ENCODE results near the gene PCLO.
"Not testable (repeated sequence)": the region's sequence is repeated elsewhere in the genome, so short reads cannot be mapped to it uniquely, and the experiment has no call there.

The PCLO gene

DNA sequence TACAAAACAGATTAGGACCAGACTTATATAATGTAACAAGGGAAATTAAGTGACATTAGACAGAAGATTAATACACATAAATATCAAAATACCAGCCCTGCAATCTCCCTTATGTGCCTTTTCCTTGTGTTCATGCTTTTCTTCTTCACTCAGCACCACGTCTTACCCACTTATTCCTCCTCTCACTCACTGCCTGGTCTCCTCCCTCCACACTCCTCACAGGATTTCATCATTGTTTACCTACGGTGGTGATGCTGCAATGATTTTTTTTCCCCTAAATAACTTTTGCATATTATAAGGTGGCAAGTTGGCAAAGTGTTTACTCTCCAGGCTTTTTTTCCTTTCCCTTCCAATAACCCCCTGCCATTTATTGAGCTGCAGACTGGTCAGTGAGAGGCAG lies 203.2 kb downstream of the PCLO start:
- no peak for DNase-seq

DNA sequence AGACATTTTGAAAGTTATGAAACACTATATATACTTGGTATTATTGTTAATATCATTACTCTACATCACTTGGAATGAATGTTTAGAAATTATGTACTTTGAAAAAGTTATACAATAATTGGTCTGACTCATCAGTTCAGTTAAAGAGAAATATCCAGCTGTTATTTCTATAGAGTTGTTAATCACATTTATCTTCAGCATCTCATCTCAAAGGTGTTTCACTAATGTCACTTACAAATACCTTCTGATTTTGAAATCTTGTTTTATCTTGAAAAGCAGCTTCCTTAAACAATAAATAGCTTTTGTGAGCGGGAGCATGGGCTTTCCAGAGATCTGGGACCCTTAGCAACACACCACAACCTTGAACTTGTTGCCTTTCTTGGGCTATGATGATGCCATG lies 205.2 kb downstream of the PCLO start:
- no peak for DNase-seq

DNA sequence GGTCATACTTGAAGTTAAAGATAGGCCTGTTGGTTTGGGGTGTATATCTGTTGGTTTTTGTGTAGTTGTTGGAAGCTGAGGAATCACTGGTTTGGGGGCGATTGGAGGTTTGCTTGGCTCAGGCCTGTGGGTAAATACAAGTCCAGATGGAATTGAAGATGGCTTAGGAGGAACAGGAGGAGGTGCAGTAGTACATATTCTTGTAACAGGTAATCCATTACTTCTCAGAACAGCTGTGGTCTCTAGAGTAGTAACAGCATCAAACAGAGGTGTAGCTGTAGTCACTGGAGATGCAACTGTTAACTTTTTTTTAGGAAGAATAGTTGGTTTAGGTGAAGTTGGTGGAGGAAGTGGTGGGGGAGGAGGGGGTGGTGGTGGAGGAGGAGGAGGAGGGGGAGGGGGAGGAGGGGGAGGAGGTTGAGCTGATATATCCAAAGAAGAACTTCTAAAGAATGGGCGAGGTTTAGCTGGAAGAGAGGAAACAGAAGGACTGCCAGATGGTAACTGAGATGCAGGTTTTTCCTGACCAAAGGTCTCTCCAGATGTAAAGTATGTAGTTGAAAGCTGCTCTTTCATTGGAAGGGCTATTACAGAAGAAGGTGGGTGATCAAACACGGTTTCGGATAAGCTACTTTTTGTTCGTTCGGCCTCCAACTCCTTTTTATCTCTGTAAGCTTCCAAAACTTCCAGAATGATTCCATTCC lies 209.2 kb downstream of the PCLO start:
- DNase-seq, result no peak

DNA sequence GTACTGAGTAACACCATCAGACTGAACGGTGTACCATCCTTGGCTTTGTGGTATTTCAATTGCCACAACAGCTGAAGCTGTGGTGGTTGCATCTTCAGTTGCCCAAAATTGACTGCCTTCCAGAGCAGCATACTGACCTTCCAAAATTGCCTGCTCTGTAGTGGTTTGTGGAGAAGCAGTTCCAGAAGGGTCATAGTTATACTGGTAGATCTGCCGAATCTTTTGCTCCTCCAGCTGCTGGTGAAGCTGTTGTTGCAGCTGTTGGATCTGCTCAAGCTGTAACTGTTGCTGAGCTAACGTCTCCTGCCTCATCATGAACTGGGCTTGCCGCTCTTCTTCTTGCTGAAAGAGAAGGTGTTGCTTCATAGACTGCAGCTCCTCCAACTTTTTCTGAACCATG lies 212.2 kb downstream of the PCLO start:
- no peak for DNase-seq

DNA sequence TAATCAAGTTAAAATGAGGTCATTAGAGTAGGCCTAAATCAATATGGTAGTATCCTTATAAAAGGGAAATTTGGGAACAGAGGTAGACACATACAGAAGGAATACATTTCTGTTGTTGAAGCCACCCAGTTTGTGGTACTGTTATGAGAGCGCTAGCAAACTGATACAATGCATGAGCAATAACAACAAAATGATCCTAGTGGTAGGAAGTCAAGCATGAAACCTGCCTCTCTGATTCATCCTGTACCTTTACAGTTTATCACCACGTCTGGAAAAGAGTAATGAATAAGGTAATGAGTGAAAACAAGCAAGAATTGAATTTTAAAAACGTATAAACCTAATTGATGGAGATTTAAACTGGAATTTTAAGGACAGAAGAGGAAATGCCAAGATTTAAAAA lies 217.2 kb downstream of the PCLO start:
- no peak for DNase-seq

DNA sequence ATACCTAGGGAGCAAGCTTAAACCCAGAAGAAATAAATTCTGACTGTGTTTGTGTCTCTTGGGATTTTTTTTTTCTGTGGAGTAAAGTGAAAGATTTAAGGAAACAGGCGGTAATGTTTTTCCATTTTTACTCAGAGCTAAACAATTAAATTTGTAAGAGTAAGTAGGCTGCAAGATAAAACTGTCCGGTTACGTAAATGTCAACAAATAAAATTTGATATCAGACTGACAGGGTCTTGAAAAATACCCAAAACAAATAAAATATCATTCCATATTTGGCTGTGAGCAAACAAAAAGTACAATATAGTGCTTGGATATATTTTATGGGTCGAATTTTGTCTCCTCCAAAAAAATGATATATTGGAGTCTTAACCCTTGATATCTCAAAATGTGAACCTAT lies 217.6 kb downstream of the PCLO start:
- DNase-seq, result no peak

DNA sequence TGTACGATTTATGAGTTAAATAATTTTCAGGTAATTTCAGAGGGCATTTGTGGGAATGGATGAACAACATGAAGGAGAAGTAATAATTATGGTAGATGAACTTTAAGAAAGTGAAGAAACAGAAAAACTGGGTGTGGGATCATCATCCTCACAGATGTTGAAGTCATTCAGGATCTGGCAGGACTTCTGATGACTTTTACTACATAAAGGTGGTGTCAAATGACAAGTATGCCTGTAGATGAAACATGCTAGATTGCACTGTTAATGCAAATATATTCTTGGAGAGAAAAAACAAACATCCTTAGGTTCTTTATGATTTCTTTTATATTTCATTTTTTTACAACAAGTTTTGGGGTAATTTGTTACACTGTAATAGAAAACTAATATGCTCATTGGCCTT lies 230.2 kb downstream of the PCLO start:
- DNase-seq, result no peak

DNA sequence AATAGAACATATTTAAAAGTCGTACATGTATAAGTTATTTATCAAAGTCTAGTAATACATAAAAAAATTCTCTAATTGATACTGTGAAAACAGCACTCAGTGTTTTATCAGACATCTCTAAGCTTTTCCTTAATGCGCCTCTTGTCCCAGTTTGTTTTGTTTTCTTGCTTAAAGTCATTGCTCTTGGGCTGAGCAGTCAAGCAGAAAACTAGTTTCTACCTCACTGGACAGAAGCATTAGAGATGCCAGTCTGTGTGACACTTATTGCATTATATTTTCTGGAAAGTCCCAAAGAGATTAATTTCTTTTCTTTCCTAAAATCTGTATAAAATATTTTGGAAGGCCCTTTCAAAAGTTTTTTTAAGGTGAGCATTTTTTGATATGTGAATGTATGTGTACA lies 236.2 kb downstream of the PCLO start:
- DNase-seq, result no peak

DNA sequence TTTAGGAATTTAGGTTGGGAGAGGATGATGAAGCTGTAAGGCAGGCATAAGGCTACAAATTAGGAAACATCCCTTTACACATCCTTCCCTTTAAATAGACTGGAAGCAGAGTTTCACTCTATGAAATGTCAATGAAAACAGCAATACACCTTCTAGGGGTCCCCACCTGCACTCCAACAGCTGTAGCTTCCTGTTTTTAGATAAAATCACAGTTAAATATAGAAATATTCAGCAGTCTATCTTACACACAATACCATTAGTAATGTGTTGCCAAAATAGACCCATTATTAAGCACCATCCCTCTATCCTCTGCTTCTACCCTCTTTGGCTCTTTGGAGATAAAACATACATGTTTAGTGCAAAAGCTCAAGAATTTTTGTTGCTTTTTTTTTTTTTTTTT lies 237.4 kb downstream of the PCLO start:
- no peak for DNase-seq

DNA sequence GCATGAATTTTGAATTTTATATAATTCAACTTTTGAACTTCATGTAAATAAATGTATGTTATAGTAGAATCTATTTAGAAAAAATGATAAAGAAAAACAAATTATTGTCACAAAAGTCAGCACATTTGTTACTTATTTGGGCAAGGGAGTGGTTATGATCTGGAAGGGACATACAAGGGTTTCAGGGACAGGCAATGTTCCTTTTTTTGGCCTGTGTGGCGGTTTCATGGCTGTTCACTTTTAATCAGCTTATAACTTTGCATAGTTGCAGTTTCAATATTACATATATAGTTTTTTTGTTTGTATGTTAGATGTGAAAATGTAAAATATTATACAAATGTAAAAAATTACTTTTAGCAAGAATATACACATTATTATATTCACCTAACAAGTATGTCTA lies 256.2 kb downstream of the PCLO start:
- DNase-seq, result no peak

DNA sequence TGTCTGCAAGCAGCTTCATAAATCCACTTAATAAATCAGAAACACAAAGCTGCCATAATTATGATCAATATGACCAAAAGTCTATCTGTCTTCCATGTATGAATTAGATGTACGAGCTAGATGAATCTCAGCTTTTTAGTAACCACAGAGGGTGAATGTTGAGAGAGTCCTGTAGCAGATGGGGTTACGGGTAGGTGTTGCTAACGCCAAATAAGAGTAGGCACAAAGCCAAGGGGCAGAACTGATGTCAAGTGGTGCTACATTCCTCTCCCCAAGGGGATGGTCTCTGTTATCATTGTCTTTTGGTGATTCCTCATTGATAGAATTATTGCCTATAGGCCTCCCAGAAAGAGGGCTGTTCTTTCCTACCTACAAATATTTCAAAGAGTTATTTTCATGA lies 257.8 kb downstream of the PCLO start:
- no peak for DNase-seq

DNA sequence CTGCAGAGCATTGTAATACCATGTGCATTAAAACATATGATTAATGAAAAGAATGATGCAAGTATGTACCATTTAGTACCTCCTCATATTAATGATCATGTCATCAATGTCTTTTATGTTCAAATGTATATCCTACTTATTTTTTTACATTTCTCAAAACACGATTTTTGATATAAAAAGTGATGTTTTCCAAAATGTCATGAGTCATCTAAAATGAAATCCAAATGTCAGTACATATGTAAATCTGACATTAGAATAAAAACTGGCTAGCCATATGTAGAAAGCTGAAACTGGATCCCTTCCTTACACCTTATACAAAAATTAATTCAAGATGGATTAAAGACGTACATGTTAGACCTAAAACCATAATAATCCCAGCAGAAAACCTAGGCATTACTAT lies 261.6 kb downstream of the PCLO start:
- DNase-seq, result not testable (repeated sequence)

DNA sequence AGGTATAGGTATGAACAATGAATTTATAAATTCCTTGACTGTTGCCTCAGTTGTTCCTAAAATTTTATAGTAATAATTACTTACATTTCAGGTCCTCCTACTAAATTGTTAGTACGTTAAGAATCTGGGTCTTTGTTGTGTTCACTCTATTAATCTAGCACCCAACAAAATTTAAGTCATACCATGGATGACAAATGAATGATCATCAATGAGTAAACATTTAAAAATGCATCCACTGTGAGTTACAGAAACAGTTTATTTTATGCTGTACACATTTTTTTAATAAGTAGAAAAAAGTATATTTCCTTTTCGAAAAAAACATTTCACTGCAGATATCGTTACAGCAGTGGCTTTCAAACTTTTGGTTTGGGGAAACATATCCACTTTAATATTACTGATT lies 265.2 kb downstream of the PCLO start:
- DNase-seq, result no peak

DNA sequence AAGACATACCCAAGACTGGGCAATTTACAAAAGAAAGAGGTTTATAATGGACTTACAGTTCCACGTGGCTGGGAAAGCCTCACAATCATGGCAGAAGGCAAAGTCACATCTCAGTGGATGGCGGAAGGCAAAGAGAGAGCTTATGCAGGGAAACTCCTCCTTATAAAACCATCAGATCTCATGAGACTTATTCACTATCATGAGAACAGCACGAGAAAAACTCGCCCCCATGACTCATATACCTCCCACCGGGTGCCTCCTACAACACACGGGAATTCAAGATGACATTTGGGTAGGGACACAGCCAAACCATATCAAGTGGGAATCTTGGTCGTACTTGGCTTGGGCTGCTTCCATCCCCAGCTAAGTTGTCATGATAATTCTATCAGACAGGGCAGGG lies 268.3 kb downstream of the PCLO start:
- not testable (repeated sequence) for DNase-seq

DNA sequence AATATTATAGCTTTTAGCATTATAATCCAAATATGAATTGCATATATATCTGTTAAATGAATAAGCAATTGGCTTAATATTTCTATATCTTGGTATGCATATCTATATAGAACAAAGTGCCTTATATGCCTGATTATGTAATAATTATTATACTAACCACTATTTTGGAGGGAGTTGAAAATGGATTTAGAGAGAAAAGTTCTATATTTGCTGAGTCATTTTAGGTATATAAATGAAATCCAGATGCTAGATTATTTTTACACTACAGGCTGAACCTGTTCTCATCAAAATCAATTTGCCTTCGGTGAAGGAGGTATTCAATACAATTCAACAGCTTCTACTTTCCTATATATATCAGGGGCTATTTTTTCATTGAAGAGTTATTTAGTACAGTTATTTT lies 276.4 kb downstream of the PCLO start:
- no peak for DNase-seq

DNA sequence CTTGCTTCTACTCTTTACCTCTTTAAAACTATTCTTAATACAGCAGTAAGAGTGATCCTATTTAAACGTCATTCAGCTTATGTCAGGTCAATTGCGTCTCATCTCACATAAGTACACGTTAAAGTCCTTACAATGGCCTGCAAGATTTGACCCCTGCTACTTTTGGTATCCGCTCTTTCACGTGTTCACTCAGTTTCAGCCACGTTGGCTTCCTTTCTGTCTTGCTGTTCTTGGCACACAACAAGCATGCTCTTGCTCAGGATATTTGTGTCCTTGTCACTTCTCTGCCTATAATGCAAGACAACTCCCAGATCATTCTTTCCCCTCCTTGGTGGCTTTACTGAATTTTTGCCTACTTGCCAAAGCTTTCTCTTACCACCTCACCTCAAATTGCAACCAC lies 296.8 kb downstream of the PCLO start:
- no peak for DNase-seq

DNA sequence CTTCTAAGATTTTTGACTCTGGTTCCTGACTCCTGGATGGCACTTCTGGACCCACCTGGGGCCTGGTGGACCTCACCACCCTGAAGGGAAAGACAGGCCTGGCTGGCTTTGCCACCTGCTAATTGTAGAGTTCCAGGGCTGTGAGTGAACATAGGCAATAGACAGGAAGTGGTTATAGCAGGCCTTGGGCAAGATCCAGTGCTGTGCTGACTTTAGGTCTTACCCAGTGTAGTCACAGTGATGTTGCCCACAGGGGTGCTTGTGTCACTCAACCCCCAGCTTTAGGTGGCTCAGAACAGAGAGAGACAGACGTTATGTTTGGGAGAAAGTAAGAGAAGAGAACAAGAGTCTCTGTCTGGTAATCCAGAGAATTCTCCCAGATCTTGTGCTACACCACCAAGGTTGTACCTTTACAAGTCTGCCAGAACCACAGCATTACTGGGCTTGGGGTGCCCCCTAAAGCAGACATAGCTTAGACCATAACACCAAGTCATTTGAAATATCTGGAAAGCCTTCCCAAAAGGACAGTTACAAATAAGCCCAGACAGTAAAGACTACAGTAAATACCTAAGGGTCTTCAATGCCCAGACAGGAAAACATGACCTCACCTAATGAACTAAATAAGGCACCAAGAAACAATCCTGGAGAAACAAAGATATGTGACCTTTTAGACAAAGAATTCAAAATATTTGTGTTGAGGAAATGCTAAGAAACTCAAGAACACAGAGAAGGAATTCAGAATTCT lies 303.4 kb downstream of the PCLO start:
- no peak for DNase-seq

DNA sequence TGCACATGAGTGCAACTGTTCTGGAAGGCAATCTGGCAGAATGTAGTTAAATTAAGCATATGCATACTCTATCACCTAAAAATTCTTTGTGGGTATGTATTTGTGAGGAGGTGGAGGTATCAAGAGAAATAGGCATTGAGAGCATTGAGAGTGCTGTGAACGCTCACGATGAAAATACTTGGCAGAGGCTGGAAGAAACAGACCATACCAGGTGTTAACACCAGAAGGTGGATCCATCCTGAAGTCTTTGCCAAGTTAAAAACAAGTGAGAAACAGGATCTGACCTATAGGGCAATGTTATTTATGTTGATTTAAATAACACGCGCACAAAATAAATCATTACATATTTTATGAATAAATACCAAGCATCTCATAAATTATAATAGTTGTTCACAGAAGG lies 311.6 kb downstream of the PCLO start:
- no peak for DNase-seq

DNA sequence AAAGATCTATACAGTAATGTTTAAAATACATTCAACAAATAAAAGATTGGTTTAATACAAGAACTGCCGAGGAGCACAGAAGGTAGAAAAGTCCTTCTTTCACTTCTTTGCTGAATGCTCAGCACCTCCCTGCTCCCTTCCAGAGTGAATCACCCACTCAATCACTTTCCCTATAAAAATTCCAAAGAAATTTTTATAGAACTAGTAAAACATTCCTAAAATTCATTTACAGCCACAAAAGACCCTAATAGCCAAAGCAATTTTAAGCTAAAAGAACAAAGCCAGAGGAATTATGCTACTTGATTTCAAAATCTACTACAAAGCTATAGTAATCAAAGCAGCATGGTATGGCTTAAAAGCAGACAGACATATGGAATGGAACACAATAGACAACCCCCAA lies 320.9 kb downstream of the PCLO start:
- DNase-seq, result no peak

DNA sequence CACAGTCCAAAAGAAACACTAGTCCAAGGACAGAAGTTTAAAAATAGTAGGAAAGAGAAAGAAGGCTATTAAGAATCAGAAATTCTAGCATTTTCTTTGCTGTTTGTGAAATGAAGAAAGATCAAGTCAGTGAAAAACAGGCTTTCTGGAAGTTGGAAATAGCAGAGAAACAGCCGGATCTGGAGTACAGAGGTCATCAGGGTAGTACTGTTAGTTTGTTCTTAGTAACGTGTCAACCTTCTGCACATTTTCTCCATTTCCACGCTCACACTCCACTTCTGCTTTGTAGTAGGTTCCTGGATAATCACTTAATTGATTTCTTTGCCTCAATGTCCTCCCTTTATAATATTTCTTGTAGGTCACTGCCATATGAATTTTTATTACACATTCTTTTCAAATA lies 322.6 kb downstream of the PCLO start:
- no peak for DNase-seq

DNA sequence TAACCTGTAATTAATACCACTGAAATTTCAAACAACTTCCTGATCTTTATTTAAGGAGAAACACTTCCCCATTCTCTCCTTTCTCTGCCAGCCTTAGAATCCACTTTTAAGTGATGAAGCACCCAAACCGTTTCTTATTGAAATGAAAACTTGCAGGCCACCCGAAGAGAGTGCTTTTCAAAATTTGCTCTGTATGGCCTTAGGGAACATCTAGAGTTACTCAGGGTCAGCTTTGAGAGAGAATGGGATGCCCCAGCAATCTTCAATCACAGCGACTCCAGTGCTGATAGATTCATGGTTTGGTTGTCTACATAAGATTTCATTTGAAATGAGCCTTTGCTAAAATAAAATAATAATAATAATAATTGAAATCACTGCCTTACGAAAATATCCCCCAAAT lies 323.1 kb downstream of the PCLO start:
- DNase-seq, result no peak

DNA sequence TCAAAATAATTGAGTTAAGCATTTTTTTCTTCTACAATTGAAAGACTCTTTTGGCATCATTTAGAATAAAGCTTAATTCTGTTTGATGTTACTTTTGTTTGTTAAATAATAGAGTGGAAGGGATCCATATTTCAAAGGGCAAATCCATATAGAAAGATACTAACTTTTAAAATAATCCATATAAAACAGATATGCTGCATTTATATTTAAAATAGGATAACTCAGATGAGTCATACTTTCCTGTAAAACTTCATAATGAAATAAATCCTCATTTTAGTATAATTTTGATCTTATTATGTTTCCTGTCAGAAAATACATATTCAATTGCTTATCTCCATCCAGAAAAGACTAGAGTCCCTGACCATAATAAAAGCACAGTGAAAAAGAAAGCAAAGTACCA lies 323.6 kb downstream of the PCLO start:
- no peak for DNase-seq

DNA sequence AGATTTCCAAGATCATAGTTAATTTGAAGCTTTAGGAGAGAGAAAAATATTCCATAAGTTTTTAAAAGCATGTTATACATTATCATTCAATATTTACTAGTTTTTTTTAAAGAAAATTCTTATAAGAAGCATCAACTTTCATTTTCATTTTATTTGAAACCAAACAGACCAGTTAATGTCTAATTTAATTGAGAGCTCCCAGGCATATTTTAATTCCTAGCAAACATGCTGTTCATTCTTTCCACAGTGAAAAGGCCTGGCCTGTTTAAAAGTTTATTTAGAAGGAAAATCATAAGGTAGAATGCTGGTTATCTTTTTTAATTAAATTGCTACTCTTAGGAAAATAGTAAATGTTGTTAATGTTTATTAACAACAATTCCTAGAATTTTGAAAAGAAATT lies 324.4 kb downstream of the PCLO start:
- no peak for DNase-seq

DNA sequence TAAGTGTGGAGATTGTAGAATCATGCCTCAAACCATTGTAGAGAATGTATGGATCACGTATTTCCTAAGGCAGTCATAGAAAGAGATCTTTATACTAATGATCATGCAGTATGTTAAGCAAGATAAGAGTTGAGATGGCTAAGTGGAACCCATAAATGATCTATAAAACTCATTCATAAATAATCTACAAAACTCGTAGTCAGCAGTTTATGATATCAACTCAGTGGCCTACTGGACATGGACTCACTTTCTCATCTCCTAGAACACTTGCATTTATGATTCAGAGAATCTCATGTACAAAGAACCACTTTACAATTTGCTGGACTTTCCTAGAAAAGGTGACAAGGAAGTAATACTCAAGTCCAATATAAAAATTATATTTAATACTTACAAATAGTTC lies 339.6 kb downstream of the PCLO start:
- DNase-seq, result no peak

DNA sequence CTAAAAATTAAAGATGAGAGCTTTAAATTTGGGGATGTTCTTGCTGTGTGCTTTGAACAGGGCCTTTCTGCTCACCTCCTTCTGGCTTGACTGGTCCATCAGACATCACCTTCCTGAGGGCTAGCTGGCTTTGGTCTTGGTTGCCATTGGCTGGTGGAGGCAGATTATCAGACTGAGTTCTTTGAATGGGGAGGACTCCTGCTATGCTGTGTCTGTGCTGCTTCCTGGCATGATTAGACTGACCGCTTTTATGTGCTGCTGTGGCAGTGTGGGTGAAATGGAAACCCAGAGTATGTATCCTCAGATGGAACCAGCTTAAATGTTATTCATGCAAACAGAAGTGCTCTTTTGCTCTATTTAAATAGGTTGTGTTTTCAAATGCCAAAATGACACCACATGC lies 341.6 kb downstream of the PCLO start:
- DNase-seq, result no peak

Measured in GF-D8 (cell line).